ENCODE measurements around the gene TMEM81. TPM values are rescaled to one million over a fixed set of nuclear protein-coding genes. Genes with fewer than 3 reads are reported as not detected.

Gene TMEM81
- total RNA-seq, 1 experiment from 2014 or later, result 5.4 TPM

DNA sequence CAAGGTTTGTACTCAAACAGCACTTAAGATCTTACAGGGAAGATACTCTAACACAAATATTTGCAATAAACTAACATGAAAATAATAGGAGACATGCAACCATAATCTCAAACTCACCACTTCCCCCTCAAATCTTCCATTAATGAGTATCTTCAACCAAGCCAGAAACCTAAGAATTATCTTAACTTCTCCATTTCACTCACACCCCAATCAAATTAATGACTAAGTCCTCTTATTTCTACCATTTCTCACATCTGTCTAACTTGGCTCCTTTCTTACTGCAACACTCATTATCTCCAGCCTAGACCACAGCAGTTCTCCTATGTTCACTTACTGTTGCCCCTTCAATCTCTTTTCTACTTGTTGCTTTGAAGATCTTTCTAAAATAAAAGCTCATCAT is 27.1 kb upstream of the TMEM81 start:
- H2AFZ ChIP-seq, result no peak overlapping the region
- peaks cover 23% of the 10 kb centered on the region for H3K36me3 ChIP-seq (ENCODE audit: low read depth)
- CTCF ChIA-PET, result no interaction called here
- H3K27me3 ChIP-seq (ENCODE audit: insufficient read depth, low read depth), result no peaks in the 10 kb centered on the region
- TF ChIP-seq, protein P1, sequence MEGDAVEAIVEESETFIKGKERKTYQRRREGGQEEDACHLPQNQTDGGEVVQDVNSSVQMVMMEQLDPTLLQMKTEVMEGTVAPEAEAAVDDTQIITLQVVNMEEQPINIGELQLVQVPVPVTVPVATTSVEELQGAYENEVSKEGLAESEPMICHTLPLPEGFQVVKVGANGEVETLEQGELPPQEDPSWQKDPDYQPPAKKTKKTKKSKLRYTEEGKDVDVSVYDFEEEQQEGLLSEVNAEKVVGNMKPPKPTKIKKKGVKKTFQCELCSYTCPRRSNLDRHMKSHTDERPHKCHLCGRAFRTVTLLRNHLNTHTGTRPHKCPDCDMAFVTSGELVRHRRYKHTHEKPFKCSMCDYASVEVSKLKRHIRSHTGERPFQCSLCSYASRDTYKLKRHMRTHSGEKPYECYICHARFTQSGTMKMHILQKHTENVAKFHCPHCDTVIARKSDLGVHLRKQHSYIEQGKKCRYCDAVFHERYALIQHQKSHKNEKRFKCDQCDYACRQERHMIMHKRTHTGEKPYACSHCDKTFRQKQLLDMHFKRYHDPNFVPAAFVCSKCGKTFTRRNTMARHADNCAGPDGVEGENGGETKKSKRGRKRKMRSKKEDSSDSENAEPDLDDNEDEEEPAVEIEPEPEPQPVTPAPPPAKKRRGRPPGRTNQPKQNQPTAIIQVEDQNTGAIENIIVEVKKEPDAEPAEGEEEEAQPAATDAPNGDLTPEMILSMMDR (conservative IDR thresholded peaks at IDR 0.05), result no peak
- TF ChIP-seq EZH2 (IDR thresholded peaks at IDR 0.05; ENCODE audit: low read depth), result no peak
- DNase-seq, result no peak
- no peaks in the 10 kb centered on the region for H3K9me2 ChIP-seq (ENCODE audit: insufficient read depth)
- H3K27ac ChIP-seq, result no peak overlapping the region
- no peak overlapping the region for H3K4me2 ChIP-seq
- no peaks in the 10 kb centered on the region for H3K9me3 ChIP-seq (ENCODE audit: insufficient read depth, low read depth)
- BruUV-seq (replicated peaks), result no TSS peak
- no peaks in the 10 kb centered on the region for H3K4me1 ChIP-seq (replicated peaks; ENCODE audit: insufficient read depth)
- H3K4me3 ChIP-seq, result no peak overlapping the region
- POLR2A ChIA-PET (ENCODE audit: unreplicated experiment), result interaction anchor here (0.5 to 0.7 kb wide), 2 partner anchors 25 to 39 kb away, joined by 3 to 4 read pairs; no protein-coding TSS in a partner anchor
- H3F3A ChIP-seq (ENCODE audit: insufficient read depth, low read depth), result no peaks in the 10 kb centered on the region
- intact Hi-C loops (cut with micrococcal nuclease; ENCODE audit: unreplicated experiment), result no loop called here
- 0 out of 2 replicates have a peak, but pooled peaks cover 6% of the 10 kb centered on the region for H4K20me1 ChIP-seq (ENCODE audit: insufficient read depth)
- H3K79me2 ChIP-seq (ENCODE audit: low read depth), result 0 out of 2 replicates have a peak, but pooled peaks cover 5% of the 10 kb centered on the region

DNA sequence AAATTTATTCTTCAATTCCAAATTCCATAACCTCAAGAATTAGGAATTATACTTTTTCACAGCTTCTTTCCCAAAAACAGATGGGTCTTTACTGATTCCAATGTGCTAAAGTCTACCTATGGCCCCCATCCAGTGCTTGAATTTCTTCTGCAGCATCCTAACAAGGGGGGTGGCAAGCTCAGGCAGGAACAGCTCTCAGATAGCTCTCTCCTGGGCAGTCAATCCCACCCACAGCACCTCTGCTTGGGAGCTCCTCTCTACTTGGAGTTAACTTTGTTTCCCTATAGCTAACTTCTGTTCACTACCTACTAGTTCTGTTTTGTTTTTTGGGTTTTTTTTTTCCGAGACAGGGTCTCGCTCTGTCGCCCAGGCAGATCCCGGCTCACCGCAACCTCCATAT is 25.5 kb upstream of the TMEM81 start:
- H2AFZ ChIP-seq, result no peak overlapping the region
- TF ChIP-seq EZH2 (IDR thresholded peaks at IDR 0.05; ENCODE audit: low read depth), result no peak
- TF ChIP-seq, protein P1 (conservative IDR thresholded peaks at IDR 0.05), result no peak
- ChIA-PET POLR2A (ENCODE audit: unreplicated experiment) (interaction anchor here (0.5 kb wide), 1 partner anchor 890 kb away, joined by 3 read pairs; no protein-coding TSS in a partner anchor), CTCF (interaction anchor here (0.5 to 0.6 kb wide), 2 partner anchors 119 to 149 kb away, joined by 3 read pairs; no protein-coding TSS in a partner anchor)
- no peaks in the 10 kb centered on the region for H3F3A ChIP-seq (ENCODE audit: insufficient read depth, low read depth)
- H4K20me1 ChIP-seq (ENCODE audit: insufficient read depth), result no peaks in the 10 kb centered on the region
- no peaks in the 10 kb centered on the region for H3K9me2 ChIP-seq (ENCODE audit: insufficient read depth)
- no peaks in the 10 kb centered on the region for H3K27me3 ChIP-seq (ENCODE audit: insufficient read depth, low read depth)
- intact Hi-C loops (cut with micrococcal nuclease; ENCODE audit: unreplicated experiment), result no loop called here
- H3K4me2 ChIP-seq, result no peak overlapping the region
- no peak overlapping the region for H3K27ac ChIP-seq
- DNase-seq, result no peak
- no peaks in the 10 kb centered on the region for H3K4me1 ChIP-seq (replicated peaks; ENCODE audit: insufficient read depth)
- peaks cover 33% of the 10 kb centered on the region for H3K36me3 ChIP-seq (ENCODE audit: low read depth)
- H3K79me2 ChIP-seq (ENCODE audit: low read depth), result no peaks in the 10 kb centered on the region
- BruUV-seq (replicated peaks), result no TSS peak
- no peaks in the 10 kb centered on the region for H3K9me3 ChIP-seq (ENCODE audit: insufficient read depth, low read depth)
- no peak overlapping the region for H3K4me3 ChIP-seq

DNA sequence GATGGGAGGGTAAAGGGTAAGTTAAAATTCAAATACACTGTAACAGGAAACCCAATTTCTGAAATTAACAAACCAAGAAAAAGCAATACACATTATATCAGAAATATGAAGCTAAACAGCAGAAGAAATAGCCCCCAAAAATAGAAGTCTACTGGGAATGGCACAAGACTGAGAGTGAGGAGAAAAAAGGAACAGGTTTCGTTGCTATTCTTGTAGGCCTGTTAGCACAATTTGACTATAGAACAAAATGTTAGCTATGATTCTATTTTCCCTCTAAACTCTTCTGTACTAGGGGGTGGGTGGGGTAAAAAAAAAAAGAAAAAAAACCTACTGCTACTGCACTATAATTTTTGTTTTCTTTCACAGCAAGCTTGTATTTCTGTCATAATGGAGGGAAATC is 25.0 kb upstream of the TMEM81 start:
- BruUV-seq (replicated peaks), result no TSS peak
- Histone ChIP-seq H3K27ac (no peak overlapping the region), H3F3A (ENCODE audit: insufficient read depth, low read depth) (no peaks in the 10 kb centered on the region), H3K4me3 (no peak overlapping the region), H3K79me2 (ENCODE audit: low read depth) (no peaks in the 10 kb centered on the region), H3K36me3 (ENCODE audit: low read depth) (peaks cover 33% of the 10 kb centered on the region), H4K20me1 (ENCODE audit: insufficient read depth) (no peaks in the 10 kb centered on the region), H3K4me2 (no peak overlapping the region), H3K9me2 (ENCODE audit: insufficient read depth) (no peaks in the 10 kb centered on the region), H3K9me3 (ENCODE audit: insufficient read depth, low read depth) (no peaks in the 10 kb centered on the region), H3K27me3 (ENCODE audit: insufficient read depth, low read depth) (no peaks in the 10 kb centered on the region), H3K4me1 (replicated peaks; ENCODE audit: insufficient read depth) (no peaks in the 10 kb centered on the region), H2AFZ (no peak overlapping the region)
- DNase-seq, result no peak
- CTCF ChIA-PET, result interaction anchor here (0.5 kb wide), 1 partner anchor 120 kb away, joined by 3 read pairs; no protein-coding TSS in a partner anchor
- intact Hi-C loops (cut with micrococcal nuclease; ENCODE audit: unreplicated experiment), result no loop called here
- POLR2A ChIA-PET (ENCODE audit: unreplicated experiment), result interaction anchor here (0.5 kb wide), 1 partner anchor 891 kb away, joined by 3 read pairs; no protein-coding TSS in a partner anchor
- no peak for TF ChIP-seq EZH2 (IDR thresholded peaks at IDR 0.05; ENCODE audit: low read depth)
- TF ChIP-seq, protein P1 (conservative IDR thresholded peaks at IDR 0.05), result no peak

All from PC-9 (cell line).